NT2/D1 (cell line): Measurements from ENCODE around the gene CHMP6.

Experiments
- DNase-seq: peaks from one replicate; pipeline ENCODE4 v3.0.0-alpha.2; 2011; ENCODE audit warnings: low read depth, low spot score
- H3K27me3 ChIP-seq: 2 replicates; pipeline ENCODE4 v1.6.0; 2011; ENCODE audit warnings: mild to moderate bottlenecking; ENCODE audit not compliant: insufficient read length, insufficient read depth
- H3K36me3 ChIP-seq: 2 replicates; pipeline ENCODE4 v1.6.1; 2011; ENCODE audit warnings: mild to moderate bottlenecking, low read length, mixed read lengths; ENCODE audit not compliant: insufficient read depth, insufficient read length
- H3K4me1 ChIP-seq: 2 replicates; pipeline ENCODE4 v1.5.1; 2011; ENCODE audit not compliant: insufficient read depth, insufficient read length
- H3K4me3 ChIP-seq: 2 replicates; pipeline ENCODE4 v1.5.1; 2011; ENCODE audit warnings: low read depth; ENCODE audit not compliant: insufficient read length
- H3K9ac ChIP-seq: 2 replicates; pipeline ENCODE4 v1.6.0; 2011; ENCODE audit warnings: low read depth; ENCODE audit not compliant: insufficient read length
- H3K9me3 ChIP-seq: 2 replicates; pipeline ENCODE4 v1.5.1; 2011; ENCODE audit warnings: mild to moderate bottlenecking, low read length; ENCODE audit not compliant: insufficient read depth
- SUZ12 ChIP-seq: IDR thresholded peaks from 2 replicates; pipeline ENCODE4 v1.6.1; 2011; ENCODE audit not compliant: insufficient read length, insufficient read depth; ENCODE audit errors: extremely low read depth
- YY1 ChIP-seq: IDR thresholded peaks from 2 replicates; pipeline ENCODE4 v1.6.1; 2011; ENCODE audit not compliant: insufficient read length, insufficient read depth
- ZNF274 ChIP-seq: IDR thresholded peaks from 2 replicates; pipeline ENCODE4 v1.6.1; 2011; ENCODE audit warnings: mild to moderate bottlenecking, low read depth, low read length

The CHMP6 gene

DNA sequence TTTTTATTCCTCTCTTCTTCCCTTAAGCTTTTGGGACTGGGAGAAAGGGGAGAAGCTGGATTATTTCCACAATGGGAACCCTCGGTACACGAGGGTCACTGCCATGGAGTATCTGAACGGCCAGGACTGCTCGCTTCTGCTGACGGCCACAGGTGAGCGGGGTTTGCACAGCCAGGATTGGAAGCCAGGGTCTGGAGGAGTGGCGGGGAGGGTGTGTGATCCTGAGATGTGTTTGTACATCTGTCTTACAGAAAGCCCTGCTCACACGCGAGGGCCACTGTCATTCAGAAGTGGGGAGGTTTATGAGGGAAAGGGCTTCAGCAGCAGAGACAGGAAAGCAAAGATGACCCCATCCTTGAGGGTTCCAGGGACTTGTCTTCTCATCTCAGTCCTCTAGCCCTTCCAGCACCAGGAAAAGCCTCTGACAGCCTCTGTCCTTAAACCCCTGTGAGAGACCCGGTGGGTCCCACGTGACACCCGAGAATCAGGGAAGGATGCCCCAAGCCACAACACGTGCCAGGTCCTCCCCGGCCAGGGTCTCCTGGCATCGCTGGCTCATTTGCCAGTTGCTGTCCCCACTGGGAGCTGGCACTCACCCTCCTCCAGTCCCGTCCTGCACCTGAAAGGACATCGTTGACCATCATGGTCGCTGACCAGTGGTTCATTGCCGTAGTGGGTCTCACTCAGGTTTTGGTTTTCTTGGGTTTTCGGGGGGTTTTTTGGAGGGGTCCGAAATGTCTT is 44.3 kb upstream of the CHMP6 start:
- no peaks in the 10 kb centered on the region for H3K4me1 ChIP-seq
- DNase-seq = no peak
- H3K9me3 ChIP-seq = no peaks in the 10 kb centered on the region; the same call in 1 of the 2 replicates
- H3K36me3 ChIP-seq = peaks cover 47% of the 10 kb centered on the region
- no peak overlapping the region for H3K9ac ChIP-seq
- H3K4me3 ChIP-seq = no peak overlapping the region
- TF ChIP-seq SUZ12 = no peak
- no peak for TF ChIP-seq ZNF274
- TF ChIP-seq YY1 = no peak
- H3K27me3 ChIP-seq = no peaks in the 10 kb centered on the region

DNA sequence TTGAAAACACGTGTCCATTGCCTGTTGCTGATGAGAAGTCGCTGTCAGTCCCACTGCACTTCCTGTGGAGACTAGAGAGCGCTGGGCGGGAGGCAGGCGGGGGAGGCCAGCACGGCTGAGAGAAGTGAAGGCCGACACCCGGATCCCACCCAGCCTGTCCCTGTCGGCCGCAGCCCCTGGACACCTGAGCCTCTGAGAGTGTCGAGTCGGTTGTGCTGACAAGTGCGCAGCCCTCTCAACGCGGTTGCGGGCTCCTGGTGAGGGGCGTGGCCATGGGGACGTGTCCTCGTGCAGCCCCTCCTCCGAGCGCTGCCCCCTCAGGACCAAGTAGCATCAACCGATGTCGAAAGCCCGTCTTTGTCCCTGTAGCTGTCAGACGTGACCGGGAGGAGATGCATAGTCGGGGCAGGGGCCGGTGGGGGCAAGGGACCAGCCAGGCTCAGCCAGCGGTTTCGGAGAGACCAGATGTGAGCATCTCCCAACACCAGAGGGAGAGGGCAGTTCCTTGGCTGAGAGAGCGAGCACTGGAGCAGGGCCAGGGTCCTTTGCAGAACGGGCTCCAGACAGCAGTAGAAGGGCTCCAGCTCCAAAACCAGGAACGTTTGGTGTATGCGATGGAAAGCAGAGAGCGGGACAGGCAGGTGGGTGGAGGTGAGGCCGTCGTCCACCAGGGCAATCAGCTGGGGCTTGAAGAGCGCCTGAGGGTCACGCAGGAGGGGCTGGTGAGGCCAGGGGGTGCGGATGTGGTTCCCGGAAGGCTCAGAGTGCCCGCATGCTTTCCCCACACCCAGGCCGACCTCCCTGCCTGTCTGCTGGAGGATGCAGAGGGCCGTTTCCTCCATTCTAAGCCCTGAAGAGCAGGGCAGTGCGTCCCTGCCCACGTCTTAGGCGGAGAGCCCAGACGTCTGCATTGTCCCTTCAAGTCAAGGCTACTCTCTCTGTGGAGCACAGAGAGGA is 43.3 kb upstream of the CHMP6 start:
- no peaks in the 10 kb centered on the region for H3K27me3 ChIP-seq
- no peak overlapping the region for H3K4me3 ChIP-seq
- H3K36me3 ChIP-seq = peaks cover 42% of the 10 kb centered on the region
- no peak for TF ChIP-seq SUZ12
- no peak for TF ChIP-seq ZNF274
- TF ChIP-seq YY1 = no peak
- H3K4me1 ChIP-seq = no peaks in the 10 kb centered on the region
- H3K9me3 ChIP-seq = no peaks in the 10 kb centered on the region; the same call in 1 of the 2 replicates
- no peak overlapping the region for H3K9ac ChIP-seq
- no peak for DNase-seq

GRCh38 chr17:80948976-80949450 is 42.6 kb upstream of the CHMP6 start:
- no peak for DNase-seq
- no peak overlapping the region for H3K9ac ChIP-seq
- H3K27me3 ChIP-seq = no peaks in the 10 kb centered on the region
- no peak overlapping the region for H3K4me3 ChIP-seq
- H3K9me3 ChIP-seq = no peaks in the 10 kb centered on the region; the same call in 1 of the 2 replicates
- H3K36me3 ChIP-seq = peaks cover 47% of the 10 kb centered on the region
- no peak for TF ChIP-seq YY1
- no peak for TF ChIP-seq ZNF274
- TF ChIP-seq SUZ12 = no peak
- H3K4me1 ChIP-seq = no peaks in the 10 kb centered on the region

GRCh38 chr17:80949451-80950421 is 41.9 kb upstream of the CHMP6 start:
- peaks cover 47% of the 10 kb centered on the region for H3K36me3 ChIP-seq
- H3K9ac ChIP-seq = no peak overlapping the region
- no peak for DNase-seq
- TF ChIP-seq SUZ12 = no peak
- H3K9me3 ChIP-seq = no peaks in the 10 kb centered on the region; the same call in 1 of the 2 replicates
- H3K4me1 ChIP-seq = no peaks in the 10 kb centered on the region
- H3K4me3 ChIP-seq = no peak overlapping the region
- H3K27me3 ChIP-seq = no peaks in the 10 kb centered on the region

DNA sequence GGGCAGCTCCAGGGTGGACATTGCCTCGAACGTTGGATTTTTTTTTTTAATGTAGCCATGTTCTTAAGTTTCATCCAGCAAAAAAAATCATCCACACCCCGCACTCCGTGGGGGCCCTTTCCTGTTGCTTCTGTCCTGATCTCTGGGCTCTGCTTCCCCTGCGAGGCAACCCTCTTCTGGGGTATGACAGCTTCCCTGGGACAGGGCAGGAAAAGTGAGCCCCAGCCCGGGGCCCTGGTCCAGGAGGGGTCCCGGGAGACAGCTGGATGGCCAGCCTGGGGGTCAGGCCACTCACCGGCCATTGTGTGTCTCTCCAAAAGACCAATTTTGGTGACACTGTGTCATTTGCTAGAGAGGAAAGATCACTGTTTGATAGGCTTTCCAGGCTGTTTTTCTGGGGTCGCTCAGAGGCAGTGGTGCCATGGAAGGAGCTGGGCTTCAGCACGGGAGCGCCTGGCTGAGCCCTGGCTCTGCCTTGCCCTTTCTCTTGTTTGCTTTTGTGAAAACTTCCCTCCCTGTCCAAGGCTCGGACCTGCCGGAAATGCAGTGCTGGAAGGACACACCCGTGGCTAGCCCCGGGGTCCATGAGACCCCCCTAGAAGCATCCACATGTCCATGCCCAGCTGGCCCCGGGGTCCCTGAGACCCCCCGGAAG is 41.0 kb upstream of the CHMP6 start:
- H3K9me3 ChIP-seq = peaks cover 6% of the 10 kb centered on the region; the same call in 1 of the 2 replicates
- TF ChIP-seq ZNF274 = no peak
- no peak for TF ChIP-seq YY1
- no peak for TF ChIP-seq SUZ12
- H3K27me3 ChIP-seq = no peaks in the 10 kb centered on the region
- H3K9ac ChIP-seq = no peak overlapping the region
- H3K4me1 ChIP-seq = no peaks in the 10 kb centered on the region
- no peak for DNase-seq
- no peak overlapping the region for H3K4me3 ChIP-seq
- H3K36me3 ChIP-seq = peaks cover 46% of the 10 kb centered on the region
